Chondrocyte (in vitro differentiated cells): ENCODE results near the gene GREB1L. TPM values are rescaled to one million over a fixed set of nuclear protein-coding genes. Genes with fewer than 3 reads are reported as not detected.
"Not testable (repeated sequence)": the region's sequence is repeated elsewhere in the genome, so short reads cannot be mapped to it uniquely, and the experiment has no call there.

Experiments
- DNase-seq: peaks from one replicate; pipeline ENCODE4 v3.0.0; 2021; ENCODE audit warnings: mixed read lengths, low spot score
- H3K27ac Mint-ChIP-seq: one replicate; pipeline ENCODE4 v1.8.0; 2021; ENCODE audit warnings: mild to moderate bottlenecking, moderate library complexity, mixed read lengths; ENCODE audit not compliant: unreplicated experiment
- H3K27me3 Mint-ChIP-seq: 2 replicates; pipeline ENCODE4 v1.8.0; 2021; ENCODE audit warnings: low read depth, mixed read lengths
- H3K36me3 Mint-ChIP-seq: 2 replicates; pipeline ENCODE4 v1.8.0; 2021; ENCODE audit warnings: low read depth, mixed read lengths
- H3K4me1 Mint-ChIP-seq: 2 replicates; pipeline ENCODE4 v1.8.0; 2021; ENCODE audit warnings: low read depth, mild to moderate bottlenecking, mixed read lengths
- H3K4me3 Mint-ChIP-seq: one replicate; pipeline ENCODE4 v1.8.0; 2021; ENCODE audit warnings: mild to moderate bottlenecking, moderate library complexity, mixed read lengths; ENCODE audit not compliant: unreplicated experiment
- H3K9me3 Mint-ChIP-seq: 2 replicates; pipeline ENCODE4 v1.8.0; 2021; ENCODE audit warnings: low read depth, mixed read lengths
- CTCF ChIP-seq: fragments of 200-600 bp; sonication (generic); IDR thresholded peaks from 2 replicates; pipeline ENCODE4 v1.5.0; 2021; ENCODE audit warnings: antibody characterized with exemption, mild to moderate bottlenecking, moderate library complexity
- total RNA-seq: library from RNA; stranded (reverse); gene quantifications from 3 replicates; pipeline ENCODE4 v1.2.1, GENCODE V29; 2021

The GREB1L gene
- total RNA-seq, 1 donor from 2014 or later, result 2.4 TPM

DNA sequence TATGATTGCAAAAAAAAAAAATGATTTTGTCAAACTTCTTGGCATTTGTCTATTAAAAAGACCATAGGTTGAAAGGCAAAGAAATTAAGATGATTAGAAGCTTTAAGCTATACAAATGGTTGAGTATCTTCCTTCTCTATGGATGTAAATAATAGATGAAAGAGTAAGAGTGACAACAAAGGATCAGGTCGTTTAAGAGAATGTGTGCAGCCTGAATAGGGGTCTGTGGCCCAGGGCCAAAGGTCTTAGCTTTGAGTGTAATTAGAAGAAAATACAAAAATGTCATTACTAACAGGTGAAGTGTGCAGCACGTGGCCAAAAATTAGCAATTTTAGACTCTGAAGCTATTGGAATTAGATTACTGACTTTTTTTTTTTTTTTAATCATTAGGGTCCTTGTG is 122.4 kb downstream of the GREB1L start:
- Mint-ChIP-seq H3K27ac (no peak overlapping the region), H3K36me3 (peaks cover 2% of the 10 kb centered on the region), H3K9me3 (no peaks in the 10 kb centered on the region), H3K4me1 (peaks cover 27% of the 10 kb centered on the region), H3K27me3 (no peaks in the 10 kb centered on the region), H3K4me3 (no peak overlapping the region)
- no peak for TF ChIP-seq CTCF
- no peak for DNase-seq

GRCh38 chr18:21366896-21367295 is 124.9 kb downstream of the GREB1L start:
- Mint-ChIP-seq H3K27me3 (no peaks in the 10 kb centered on the region), H3K9me3 (no peaks in the 10 kb centered on the region), H3K4me3 (no peak overlapping the region), H3K36me3 (peaks cover 2% of the 10 kb centered on the region), H3K27ac (no peak overlapping the region), H3K4me1 (peaks cover 14% of the 10 kb centered on the region)
- TF ChIP-seq CTCF, result no peak
- no peak for DNase-seq

DNA sequence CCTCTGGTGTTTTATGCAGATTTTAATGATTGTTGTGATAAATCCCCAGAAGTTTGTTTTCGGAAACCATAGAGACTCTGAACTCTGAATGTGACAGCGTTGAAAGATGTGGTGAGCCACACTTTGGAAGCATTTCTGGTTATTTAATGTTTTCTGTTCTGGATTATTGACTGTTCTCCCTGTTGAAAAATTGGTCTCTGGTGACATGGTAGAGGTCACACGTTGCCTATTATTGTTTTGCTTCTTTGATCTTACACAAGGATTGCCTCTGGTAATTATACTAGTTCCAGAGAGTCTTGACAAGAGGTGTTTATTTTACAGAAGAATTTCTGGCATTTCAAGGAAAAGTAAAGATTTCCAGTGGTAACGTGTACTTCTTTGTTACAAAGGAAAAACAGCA is 127.1 kb downstream of the GREB1L start:
- DNase-seq, result no peak
- Mint-ChIP-seq H3K27me3 (no peaks in the 10 kb centered on the region), H3K4me1 (peaks cover 14% of the 10 kb centered on the region), H3K4me3 (no peak overlapping the region), H3K9me3 (no peaks in the 10 kb centered on the region), H3K27ac (no peak overlapping the region), H3K36me3 (peaks cover 2% of the 10 kb centered on the region)
- no peak for TF ChIP-seq CTCF

GRCh38 chr18:21369597-21369996 is 127.6 kb downstream of the GREB1L start:
- peaks cover 14% of the 10 kb centered on the region for H3K4me1 Mint-ChIP-seq
- not testable (repeated sequence) for H3K36me3 Mint-ChIP-seq, H3K27ac Mint-ChIP-seq, H3K27me3 Mint-ChIP-seq, DNase-seq, H3K4me3 Mint-ChIP-seq, H3K9me3 Mint-ChIP-seq

DNA sequence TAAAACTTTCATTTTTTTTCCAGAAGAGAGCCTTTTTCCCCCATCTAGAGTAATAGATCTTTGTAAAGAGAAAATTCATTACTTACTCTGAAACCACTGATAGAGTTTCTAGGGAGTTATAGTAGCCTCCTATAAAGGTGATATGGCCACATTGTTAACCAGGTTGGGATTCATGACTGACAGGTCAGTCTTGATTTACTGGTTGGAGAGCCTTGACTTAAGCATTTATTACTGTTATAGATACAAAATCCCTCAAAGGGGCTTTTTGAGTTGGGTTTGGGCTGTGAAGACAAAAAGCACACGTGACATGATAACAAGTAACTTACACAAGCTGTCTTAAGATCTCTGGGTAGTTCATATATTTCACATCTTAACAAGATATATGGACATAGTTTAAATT is 141.0 kb downstream of the GREB1L start:
- no peak for TF ChIP-seq CTCF
- Mint-ChIP-seq H3K4me1 (no peaks in the 10 kb centered on the region), H3K27ac (no peak overlapping the region), H3K36me3 (no peaks in the 10 kb centered on the region), H3K27me3 (no peaks in the 10 kb centered on the region), H3K9me3 (no peaks in the 10 kb centered on the region), H3K4me3 (no peak overlapping the region)
- no peak for DNase-seq

GRCh38 chr18:21386523-21387240 is 144.7 kb downstream of the GREB1L start:
- H3K36me3 Mint-ChIP-seq, result no peaks in the 10 kb centered on the region
- DNase-seq, result no peak
- H3K4me3 Mint-ChIP-seq, result no peak overlapping the region
- TF ChIP-seq CTCF, result no peak
- H3K4me1 Mint-ChIP-seq, result no peaks in the 10 kb centered on the region
- H3K9me3 Mint-ChIP-seq, result no peaks in the 10 kb centered on the region
- no peaks in the 10 kb centered on the region for H3K27me3 Mint-ChIP-seq
- H3K27ac Mint-ChIP-seq, result no peak overlapping the region
